Skeletal muscle cell (primary cell): ENCODE results near the gene CNIH2.
"Not testable (repeated sequence)": the region's sequence is repeated elsewhere in the genome, so short reads cannot be mapped to it uniquely, and the experiment has no call there.

Experiments used
- DNase-seq: peaks from one replicate; pipeline ENCODE4 v3.0.0-alpha.2; 2010; ENCODE audit warnings: low read depth
- H3K4me3 ChIP-seq: 2 replicates; pipeline ENCODE4 v1.5.1; 2011; ENCODE audit warnings: low read depth, mild to moderate bottlenecking, control low read depth, low read length, moderate library complexity

Gene CNIH2

GRCh38 chr11:66311470-66311964 lies 33.5 kb downstream of the CNIH2 start:
- DNase-seq = no peak
- H3K4me3 ChIP-seq = peak overlapping the region; percentile 55

- peak; percentile 81 for DNase-seq
- peak overlapping the region; percentile 55 for H3K4me3 ChIP-seq
Measured at GRCh38 chr11:66311965-66312548, 34.1 kb downstream of the CNIH2 start.

GRCh38 chr11:66312549-66313320 lies 34.8 kb downstream of the CNIH2 start:
- peak overlapping the region; percentile 62 for H3K4me3 ChIP-seq
- DNase-seq = peak; percentile 98

- DNase-seq = no peak
- H3K4me3 ChIP-seq = peak overlapping the region; percentile 62
Measured at GRCh38 chr11:66313321-66314185, 35.6 kb downstream of the CNIH2 start.

GRCh38 chr11:66314186-66314501 lies 36.2 kb downstream of the CNIH2 start:
- H3K4me3 ChIP-seq = peak overlapping the region; percentile 62

GRCh38 chr11:66314561-66315497 lies 36.9 kb downstream of the CNIH2 start:
- no peak for DNase-seq
- H3K4me3 ChIP-seq = peak overlapping the region; percentile 62

More at GRCh38 chr11:66314186-66314501, 36.2 kb downstream of the CNIH2 start:
- no peak for DNase-seq

GRCh38 chr11:66315498-66315885 lies 37.5 kb downstream of the CNIH2 start:
- peak overlapping the region; percentile 62 for H3K4me3 ChIP-seq
- no peak for DNase-seq

- H3K4me3 ChIP-seq = peak overlapping the region; percentile 62
Measured at GRCh38 chr11:66315921-66316811, 38.2 kb downstream of the CNIH2 start.

GRCh38 chr11:66316849-66317251 lies 38.9 kb downstream of the CNIH2 start, which contains the start of gene CD248:
Gene CD248, minus strand, starts transcription at chr11:66317044. Its CDS starts 17 bp downstream, at chr11:66317027.
- H3K4me3 ChIP-seq = peak within 1 kb of the TSS; percentile 62
- DNase-seq = peak; percentile 84

More at GRCh38 chr11:66315921-66316811, 38.2 kb downstream of the CNIH2 start:
- DNase-seq = no peak

- DNase-seq = peak; percentile 65
- no peak overlapping the region for H3K4me3 ChIP-seq
Measured at GRCh38 chr11:66317322-66317722, 39.3 kb downstream of the CNIH2 start.

- peak; percentile 91 for DNase-seq
- no peak overlapping the region for H3K4me3 ChIP-seq
Measured at GRCh38 chr11:66317723-66318599, 40.0 kb downstream of the CNIH2 start.

GRCh38 chr11:66318600-66318970 lies 40.6 kb downstream of the CNIH2 start:
- H3K4me3 ChIP-seq = no peak overlapping the region
- DNase-seq = no peak

- not testable (repeated sequence) for DNase-seq, H3K4me3 ChIP-seq
Measured at GRCh38 chr11:66320289-66320688, 42.3 kb downstream of the CNIH2 start.

- H3K4me3 ChIP-seq, DNase-seq: not testable (repeated sequence)
Measured at GRCh38 chr11:66320748-66321147, 42.8 kb downstream of the CNIH2 start.

GRCh38 chr11:66321606-66322005 lies 43.6 kb downstream of the CNIH2 start:
- H3K4me3 ChIP-seq = no peak overlapping the region
- no peak for DNase-seq

- no peak for DNase-seq
- H3K4me3 ChIP-seq = no peak overlapping the region
Measured at GRCh38 chr11:66322732-66323427, 44.9 kb downstream of the CNIH2 start.
